K562 (cell line): ENCODE data around the gene DYNLL1. TPM values are rescaled to one million over a fixed set of nuclear protein-coding genes. Genes with fewer than 3 reads are reported as not detected.

Source experiments
- CHD1 ChIP-seq: fragments of 200-600 bp; sonication (generic); IDR thresholded peaks from one replicate; pipeline ENCODE4 v1.6.1; 2012; ENCODE audit warnings: mild to moderate bottlenecking, moderate library complexity, low read length, inconsistent platforms
- CSDE1 ChIP-seq, 2 experiments: fragments of 450-650 bp; IDR thresholded peaks; 2 replicates each; pipeline ENCODE4 v1.6.1; 2016; ENCODE audit warnings: mild to moderate bottlenecking in 1 of 2
- FOXP1 ChIP-seq: sonication (generic); formaldehyde crosslinking; IDR thresholded peaks from 2 replicates; pipeline ENCODE4 v1.8.0; 2022; ENCODE audit warnings: mild to moderate bottlenecking, missing genetic modification reagents
- NELFE ChIP-seq: IDR thresholded peaks from 2 replicates; pipeline ENCODE4 v1.6.1; 2011; ENCODE audit warnings: mild to moderate bottlenecking; ENCODE audit not compliant: insufficient read depth, insufficient read length
- NFE2L1 ChIP-seq: fragments of 450-650 bp; IDR thresholded peaks from 2 replicates; pipeline ENCODE4 v1.6.1; 2016; ENCODE audit warnings: missing genetic modification characterization, low read depth, mild to moderate bottlenecking, missing compliant biosample characterization, moderate library complexity, borderline replicate concordance
- RBM14 ChIP-seq: fragments of 200-400 bp; formaldehyde crosslinking; IDR thresholded peaks from 2 replicates; pipeline ENCODE4 v1.6.1; 2018; ENCODE audit warnings: low read depth, mild to moderate bottlenecking, low read length, moderate library complexity, borderline replicate concordance; ENCODE audit not compliant: insufficient read depth
- SP2 ChIP-seq: IDR thresholded peaks from 2 replicates; pipeline ENCODE4 v1.6.1; 2011; ENCODE audit warnings: mild to moderate bottlenecking, low read depth, low read length, moderate library complexity; ENCODE audit not compliant: poor library complexity, severe bottlenecking; ENCODE audit errors: extremely low read depth
- SREBF1 ChIP-seq: fragments of 150-350 bp; IDR thresholded peaks from 2 replicates; pipeline ENCODE4 v1.6.1; 2014; ENCODE audit warnings: antibody characterized with exemption, low read depth, low read length, borderline replicate concordance
- STAG1 ChIP-seq: sonication (generic); formaldehyde crosslinking; IDR thresholded peaks from 2 replicates; pipeline ENCODE4 v1.5.0; 2020; ENCODE audit warnings: missing genetic modification reagents, borderline replicate concordance
- STAT5A ChIP-seq: IDR thresholded peaks from 2 replicates; pipeline ENCODE4 v1.6.1; 2012; ENCODE audit warnings: low read length, inconsistent platforms, borderline replicate concordance
- THRAP3 ChIP-seq: fragments of 450-650 bp; IDR thresholded peaks from 2 replicates; pipeline ENCODE4 v1.6.1; 2016; ENCODE audit warnings: mild to moderate bottlenecking, inconsistent platforms, borderline replicate concordance
- ZNF165 ChIP-seq: fragments of 250-450 bp; sonication (Bioruptor Pico); IDR thresholded peaks from 2 replicates; pipeline ENCODE4 v1.4.0; 2020; ENCODE audit warnings: borderline replicate concordance
- ZNF263 ChIP-seq: sonication (generic); formaldehyde crosslinking; IDR thresholded peaks from 2 replicates; pipeline ENCODE4 v1.8.0; 2022; ENCODE audit warnings: mild to moderate bottlenecking, missing genetic modification reagents, borderline replicate concordance
- ZNF57 ChIP-seq: fragments of 450-650 bp; formaldehyde crosslinking; IDR thresholded peaks from 2 replicates; pipeline ENCODE4 v1.4.0; 2020; ENCODE audit warnings: mild to moderate bottlenecking, moderate library complexity
- polyA plus RNA-seq, 8 experiments: library from polyadenylated mRNA; depleted of rRNA in 4 of 8; stranded (reverse) in 5 of 8; unstranded in 3 of 8; fragments of >200 nt; fragmentation: Nextera tagmentation in 2 of 8; fragmentation: Illumina TruSeq in 1 of 8; extraction: Ambion mirVana in 2 of 8; extraction: Trizol in 1 of 8; gene quantifications; 2 replicates each; pipeline versions ENCODE4 v1.2.1 to v1.2.3, GENCODE V29; 2011 to 2014; ENCODE audit warnings: inconsistent platforms in 1 of 8, missing spikeins in 1 of 8
- total RNA-seq, 7 experiments: library from RNA; depleted of rRNA in 6 of 7; stranded (reverse); fragments of >200 nt in 6 of 7; fragmentation: Illumina TruSeq in 2 of 7; extraction: Trizol in 2 of 7; gene quantifications; 2 replicates each; pipeline versions ENCODE4 v1.2.1 to v1.2.3, GENCODE V29; 2011 to 2021; ENCODE audit warnings: low replicate concordance in 1 of 7
- TF ChIP-seq, protein P1 (sequence below): fragments of 450-650 bp; formaldehyde crosslinking; IDR thresholded peaks from 2 replicates; pipeline ENCODE4 v1.4.0; 2020; ENCODE audit warnings: mild to moderate bottlenecking, moderate library complexity

Gene DYNLL1
- total and polyA plus RNA-seq, 9 of the 15 experiments (the other 6 are each of a cell fraction or from before 2014, with no cell fraction given): 303 to 1,112 (median 468) TPM

- TF ChIP-seq, protein P1, sequence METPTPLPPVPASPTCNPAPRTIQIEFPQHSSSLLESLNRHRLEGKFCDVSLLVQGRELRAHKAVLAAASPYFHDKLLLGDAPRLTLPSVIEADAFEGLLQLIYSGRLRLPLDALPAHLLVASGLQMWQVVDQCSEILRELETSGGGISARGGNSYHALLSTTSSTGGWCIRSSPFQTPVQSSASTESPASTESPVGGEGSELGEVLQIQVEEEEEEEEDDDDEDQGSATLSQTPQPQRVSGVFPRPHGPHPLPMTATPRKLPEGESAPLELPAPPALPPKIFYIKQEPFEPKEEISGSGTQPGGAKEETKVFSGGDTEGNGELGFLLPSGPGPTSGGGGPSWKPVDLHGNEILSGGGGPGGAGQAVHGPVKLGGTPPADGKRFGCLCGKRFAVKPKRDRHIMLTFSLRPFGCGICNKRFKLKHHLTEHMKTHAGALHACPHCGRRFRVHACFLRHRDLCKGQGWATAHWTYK (CRISPR knock-in tag): peak; percentile 84; the same call in 1 of the 2 replicates
- TF ChIP-seq NELFE: no peak
- TF ChIP-seq STAT5A: no peak
- no peak for TF ChIP-seq ZNF263
- TF ChIP-seq CSDE1 (IDR thresholded peaks at IDR 0.05): no peak
- no peak for TF ChIP-seq RBM14
- no peak for TF ChIP-seq CHD1
- no peak for TF ChIP-seq SP2
- TF ChIP-seq THRAP3: no peak
- no peak for TF ChIP-seq SREBF1
- TF ChIP-seq STAG1 (CRISPR knock-in tag): no peak
- peak; percentile 67; the same call in 1 of the 2 replicates for TF ChIP-seq ZNF57 (CRISPR knock-in tag)
- TF ChIP-seq NFE2L1 (tag): no peak
- peak; percentile 69 for TF ChIP-seq FOXP1 (CRISPR knock-in tag)
- TF ChIP-seq ZNF165 (CRISPR knock-in tag): no peak
Observed at GRCh38 chr12:120469450-120470149, 26.3 kb upstream of the DYNLL1 start, which contains the start of gene SRSF9 (continued).
